Measurements from ENCODE around the gene CAMTA1.

DNA sequence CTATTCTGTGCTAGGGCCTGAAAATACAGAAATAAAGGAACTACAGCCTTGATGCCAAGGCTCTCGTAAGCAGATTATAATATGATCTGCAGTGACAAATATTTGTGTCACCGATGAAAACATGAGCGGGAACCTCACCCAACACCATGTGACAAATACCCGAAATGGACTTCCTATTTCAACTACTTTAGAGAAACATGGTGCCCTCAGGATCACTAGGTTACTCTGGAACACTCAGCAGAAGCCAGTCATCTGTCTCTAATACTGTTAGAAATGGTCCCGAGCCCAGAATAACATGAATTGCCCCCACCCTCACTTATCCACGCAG lies 985.4 kb downstream of the CAMTA1 start:
- TF ChIP-seq POLR2AphosphoS5 (IDR thresholded peaks at IDR 0.05; ENCODE audit: insufficient read depth in 1 of 2, low read depth in 1 of 2), result no peak
- TF ChIP-seq, protein P1, sequence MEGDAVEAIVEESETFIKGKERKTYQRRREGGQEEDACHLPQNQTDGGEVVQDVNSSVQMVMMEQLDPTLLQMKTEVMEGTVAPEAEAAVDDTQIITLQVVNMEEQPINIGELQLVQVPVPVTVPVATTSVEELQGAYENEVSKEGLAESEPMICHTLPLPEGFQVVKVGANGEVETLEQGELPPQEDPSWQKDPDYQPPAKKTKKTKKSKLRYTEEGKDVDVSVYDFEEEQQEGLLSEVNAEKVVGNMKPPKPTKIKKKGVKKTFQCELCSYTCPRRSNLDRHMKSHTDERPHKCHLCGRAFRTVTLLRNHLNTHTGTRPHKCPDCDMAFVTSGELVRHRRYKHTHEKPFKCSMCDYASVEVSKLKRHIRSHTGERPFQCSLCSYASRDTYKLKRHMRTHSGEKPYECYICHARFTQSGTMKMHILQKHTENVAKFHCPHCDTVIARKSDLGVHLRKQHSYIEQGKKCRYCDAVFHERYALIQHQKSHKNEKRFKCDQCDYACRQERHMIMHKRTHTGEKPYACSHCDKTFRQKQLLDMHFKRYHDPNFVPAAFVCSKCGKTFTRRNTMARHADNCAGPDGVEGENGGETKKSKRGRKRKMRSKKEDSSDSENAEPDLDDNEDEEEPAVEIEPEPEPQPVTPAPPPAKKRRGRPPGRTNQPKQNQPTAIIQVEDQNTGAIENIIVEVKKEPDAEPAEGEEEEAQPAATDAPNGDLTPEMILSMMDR (IDR thresholded peaks at IDR 0.05), result no peak
